HT-29 (cell line): ENCODE data around the gene HSD17B11. TPM values are rescaled to one million over a fixed set of nuclear protein-coding genes. Genes with fewer than 3 reads are reported as not detected.
A peak's percentile ranks its signal among the peaks of the same experiment; 100 is the strongest.
"Not testable (repeated sequence)": the region's sequence is repeated elsewhere in the genome, so short reads cannot be mapped to it uniquely, and the experiment has no call there.

Source experiments
- DNase-seq: peaks from one replicate; pipeline ENCODE4 v3.0.0-alpha.2; 2015; ENCODE audit warnings: low spot score
- total RNA-seq: library from RNA; depleted of rRNA; stranded (reverse); fragments of >200 nt; shearing (Covaris generic); gene quantifications from 2 replicates; pipeline ENCODE4 v1.2.3, GENCODE V29; 2014

The HSD17B11 gene
- total RNA-seq, 1 experiment from 2014 or later, result 13.1 TPM

GRCh38 chr4:87360338-87360935 lies 30.6 kb downstream of the HSD17B11 start:
- DNase-seq, result no peak

GRCh38 chr4:87359258-87359657 lies 31.7 kb downstream of the HSD17B11 start:
- no peak for DNase-seq

- no peak for DNase-seq
Observed at GRCh38 chr4:87356832-87357526, 34.0 kb downstream of the HSD17B11 start.

GRCh38 chr4:87354168-87355102 lies 36.6 kb downstream of the HSD17B11 start:
- no peak for DNase-seq

- DNase-seq, result peak; percentile 66
Observed at GRCh38 chr4:87353592-87353991, 37.4 kb downstream of the HSD17B11 start.

- no peak for DNase-seq
Observed at GRCh38 chr4:87345139-87345538, 45.8 kb downstream of the HSD17B11 start.

GRCh38 chr4:87342872-87343271 lies 48.1 kb downstream of the HSD17B11 start:
- no peak for DNase-seq

GRCh38 chr4:87341954-87342635 lies 48.9 kb downstream of the HSD17B11 start:
- DNase-seq, result not testable (repeated sequence)

GRCh38 chr4:87339440-87339839 lies 51.5 kb downstream of the HSD17B11 start:
- no peak for DNase-seq

- DNase-seq, result no peak
Observed at GRCh38 chr4:87337361-87337760, 53.6 kb downstream of the HSD17B11 start.

GRCh38 chr4:87333267-87333666 lies 57.7 kb downstream of the HSD17B11 start:
- DNase-seq, result no peak

GRCh38 chr4:87330761-87331160 lies 60.2 kb downstream of the HSD17B11 start:
- DNase-seq, result no peak

- DNase-seq, result peak; percentile 9
Observed at GRCh38 chr4:87327136-87327535, 63.9 kb downstream of the HSD17B11 start.

- no peak for DNase-seq
Observed at GRCh38 chr4:87326460-87326859, 64.5 kb downstream of the HSD17B11 start.

- DNase-seq, result no peak
Observed at GRCh38 chr4:87322754-87323153, 68.2 kb downstream of the HSD17B11 start, which contains the start of gene HSD17B13. Gene HSD17B13, minus strand, starts transcription at chr4:87322882. Its CDS starts 41 bp downstream, at chr4:87322841.

GRCh38 chr4:87321888-87322287 lies 69.1 kb downstream of the HSD17B11 start:
- no peak for DNase-seq

- DNase-seq, result peak; percentile 22
Observed at GRCh38 chr4:87317527-87317926, 73.5 kb downstream of the HSD17B11 start.

- DNase-seq, result no peak
Observed at GRCh38 chr4:87316961-87317360, 74.0 kb downstream of the HSD17B11 start.

GRCh38 chr4:87315000-87315399 lies 76.0 kb downstream of the HSD17B11 start:
- DNase-seq, result not testable (repeated sequence)

GRCh38 chr4:87313756-87314155 lies 77.2 kb downstream of the HSD17B11 start:
- DNase-seq, result no peak

GRCh38 chr4:87311684-87312083 lies 79.3 kb downstream of the HSD17B11 start:
- DNase-seq, result no peak
